Stimulated activated CD4-positive, alpha-beta T cell treated with anti-CD3 and anti-CD28 coated beads, TNF-alpha, amount 100 ng/mL, for 48 hours (primary cell): ENCODE data around the gene PLVAP.

Experiments
- DNase-seq, 3 donors: peaks; one replicate each; pipeline ENCODE4 v3.0.0-alpha.2; 2020; ENCODE audit warnings: low read depth in 3 of 3

The PLVAP gene

DNA sequence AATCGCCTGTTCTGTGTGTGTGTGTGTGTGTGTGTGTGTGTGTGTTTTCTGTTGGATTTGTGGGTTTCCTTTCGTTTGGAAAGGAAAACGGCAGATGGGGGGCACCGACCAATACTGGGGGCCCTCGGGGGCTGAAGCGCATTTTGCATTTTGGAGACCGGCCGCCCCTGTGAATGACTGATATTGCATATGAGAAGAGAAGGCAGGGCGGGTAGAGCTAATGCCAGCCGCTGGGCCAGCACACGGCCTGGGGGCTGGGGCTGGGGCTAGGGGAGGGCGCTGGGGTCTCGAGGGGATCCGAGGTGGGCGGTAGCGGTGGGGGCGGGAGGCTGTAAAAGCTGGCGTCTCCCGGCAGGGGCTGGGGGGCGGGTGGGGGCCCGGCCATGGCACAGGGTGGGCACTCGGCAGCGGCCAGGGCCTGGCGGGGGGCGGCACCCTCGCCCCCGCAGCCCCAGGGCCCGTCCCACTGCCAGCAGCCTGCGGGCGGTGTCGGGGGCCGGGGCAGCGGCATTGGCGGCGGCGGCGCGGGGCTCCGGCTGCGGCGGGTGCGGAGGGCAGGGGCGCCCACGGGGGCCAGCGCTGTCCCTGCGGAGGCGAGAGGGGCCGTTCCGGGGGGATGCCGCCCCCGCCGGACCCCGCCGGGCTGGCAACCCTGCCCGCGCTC is 53.7 kb downstream of the PLVAP start:
- DNase-seq = no peak

DNA sequence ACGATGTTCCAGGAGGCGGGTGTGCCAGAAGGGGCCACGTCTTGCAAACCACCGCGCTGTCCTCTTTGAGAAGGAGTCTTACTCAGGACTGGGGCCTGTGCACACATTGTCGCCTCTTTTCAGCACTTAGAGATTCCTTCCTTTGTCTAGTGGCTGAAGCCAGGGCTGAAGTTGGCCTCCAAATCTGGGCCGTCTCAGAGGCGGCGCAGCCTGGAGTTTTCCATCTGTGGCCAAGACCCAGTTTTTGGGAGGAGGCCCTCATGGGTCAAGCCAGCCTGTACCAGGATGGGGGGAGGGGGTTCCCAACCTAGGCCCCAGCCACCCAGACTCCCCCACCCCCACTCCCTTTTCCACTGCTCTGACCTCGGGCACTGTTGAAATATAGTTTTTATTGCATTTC is 54.3 kb downstream of the PLVAP start:
- DNase-seq = no peak

DNA sequence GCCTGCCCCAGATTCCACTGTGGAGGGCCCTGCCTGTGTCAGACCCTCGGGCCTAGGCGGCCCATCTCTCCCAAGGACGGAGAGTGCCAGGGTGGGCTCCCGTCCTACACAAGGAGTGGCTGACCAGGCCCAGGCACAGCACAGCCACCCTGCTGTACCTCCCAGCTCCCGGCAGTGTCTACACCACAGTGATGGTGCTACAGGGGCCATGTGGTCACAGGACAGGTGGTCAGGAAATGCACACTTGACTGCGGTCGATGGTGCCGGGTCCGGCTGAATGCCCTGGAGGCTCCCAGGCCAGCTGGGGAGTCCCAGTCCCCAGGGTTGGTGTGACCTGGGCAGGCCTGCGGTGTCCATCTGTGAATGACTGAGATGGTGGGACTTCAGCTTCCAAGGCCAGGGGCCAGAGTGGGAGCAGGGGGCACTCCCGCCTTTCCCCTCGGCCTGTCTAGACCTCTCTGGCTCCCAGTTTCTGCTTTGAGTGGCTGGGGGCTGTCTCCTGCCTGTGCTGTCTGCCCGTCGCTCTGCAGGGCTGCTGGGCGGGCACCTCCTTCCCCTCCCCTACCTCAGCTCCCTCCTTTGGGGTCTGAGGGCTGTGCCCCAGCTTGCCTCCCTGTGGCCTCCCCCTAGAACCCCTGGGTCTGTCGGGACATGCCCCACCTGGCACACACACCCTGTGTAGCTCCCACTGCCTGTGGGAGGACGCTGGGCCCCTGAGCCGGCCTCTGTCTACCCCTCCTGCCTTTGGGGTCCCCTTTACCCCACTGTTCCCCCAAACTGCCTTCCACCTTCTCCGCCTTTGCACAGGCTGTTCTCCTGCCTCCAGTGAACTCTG is 55.3 kb downstream of the PLVAP start:
- DNase-seq = no peak

DNA sequence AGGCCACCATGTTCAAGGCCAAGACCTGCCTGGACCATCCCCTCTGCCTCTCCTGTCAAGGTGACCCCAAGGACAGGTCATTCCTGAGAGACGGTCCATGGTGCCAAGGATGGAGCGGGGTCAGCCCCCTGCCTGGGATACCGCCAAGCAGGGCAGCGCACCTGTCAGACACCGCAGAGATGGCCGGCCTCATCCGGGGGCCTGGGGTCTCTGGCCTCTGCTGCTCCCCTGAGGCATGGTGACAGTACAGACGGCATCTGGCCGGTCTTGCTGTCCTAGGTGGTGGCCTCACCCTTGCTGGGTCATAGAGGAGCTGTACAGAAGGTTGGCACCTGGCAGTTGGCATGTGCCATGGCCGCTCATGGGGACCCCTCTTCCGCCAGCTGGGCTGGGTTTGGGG is 56.7 kb downstream of the PLVAP start:
- no peak for DNase-seq

DNA sequence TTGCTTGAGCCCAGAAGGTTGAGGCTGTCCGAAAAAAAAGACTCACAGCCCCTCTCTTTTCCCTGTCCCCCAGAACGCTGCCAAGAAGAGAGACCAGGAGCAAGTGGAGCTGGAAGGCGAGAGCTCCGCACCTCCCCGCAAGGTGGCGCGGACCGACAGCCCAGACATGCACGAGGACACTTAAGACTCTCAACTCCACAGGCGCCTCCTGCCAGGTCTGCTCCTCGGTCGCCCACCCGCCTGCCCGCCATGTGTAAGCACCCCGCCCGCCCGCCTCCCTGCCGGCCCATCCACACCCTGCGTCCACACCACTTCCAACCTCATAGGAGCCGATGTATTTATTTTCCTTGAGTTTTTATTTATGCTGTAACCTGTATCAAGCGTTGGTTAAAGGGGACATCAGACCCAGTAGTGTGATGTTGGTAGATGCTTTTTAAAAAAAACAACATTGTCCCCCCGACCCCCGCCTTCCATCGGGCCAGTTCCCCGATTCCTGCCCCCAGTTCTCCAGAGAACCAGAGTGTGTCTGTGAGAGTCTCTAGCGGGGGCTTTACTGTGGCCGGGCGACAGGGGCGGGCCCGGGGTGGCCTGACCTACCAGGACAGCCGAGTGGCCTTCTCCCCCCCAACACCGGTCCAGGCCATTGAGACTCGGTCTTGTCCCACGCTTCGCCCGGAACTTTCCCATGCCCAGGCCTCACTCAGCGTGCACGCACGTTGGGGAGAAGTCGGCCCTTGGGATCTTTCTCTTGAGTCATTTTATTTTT is 57.5 kb downstream of the PLVAP start:
- DNase-seq = no peak

DNA sequence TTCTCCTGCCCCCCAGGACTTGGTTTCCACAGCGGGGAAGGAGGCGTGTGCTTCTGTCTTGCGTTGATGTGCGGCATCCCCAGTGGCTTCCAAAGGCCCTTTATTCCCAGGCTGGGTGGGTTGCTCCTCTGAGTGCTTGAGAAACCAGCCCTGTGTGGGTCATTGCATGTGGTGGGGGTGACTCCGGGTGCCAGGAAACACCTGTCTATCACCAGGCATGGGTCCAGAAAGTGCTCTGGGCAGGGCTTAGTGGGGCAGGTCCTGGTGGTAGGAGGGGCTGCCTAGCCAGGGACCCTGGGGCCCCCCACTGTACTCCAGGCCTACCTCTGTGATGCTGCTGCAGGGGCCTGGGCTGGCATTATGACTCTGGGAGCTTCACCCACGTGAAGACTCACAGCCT is 58.2 kb downstream of the PLVAP start:
- no peak for DNase-seq

DNA sequence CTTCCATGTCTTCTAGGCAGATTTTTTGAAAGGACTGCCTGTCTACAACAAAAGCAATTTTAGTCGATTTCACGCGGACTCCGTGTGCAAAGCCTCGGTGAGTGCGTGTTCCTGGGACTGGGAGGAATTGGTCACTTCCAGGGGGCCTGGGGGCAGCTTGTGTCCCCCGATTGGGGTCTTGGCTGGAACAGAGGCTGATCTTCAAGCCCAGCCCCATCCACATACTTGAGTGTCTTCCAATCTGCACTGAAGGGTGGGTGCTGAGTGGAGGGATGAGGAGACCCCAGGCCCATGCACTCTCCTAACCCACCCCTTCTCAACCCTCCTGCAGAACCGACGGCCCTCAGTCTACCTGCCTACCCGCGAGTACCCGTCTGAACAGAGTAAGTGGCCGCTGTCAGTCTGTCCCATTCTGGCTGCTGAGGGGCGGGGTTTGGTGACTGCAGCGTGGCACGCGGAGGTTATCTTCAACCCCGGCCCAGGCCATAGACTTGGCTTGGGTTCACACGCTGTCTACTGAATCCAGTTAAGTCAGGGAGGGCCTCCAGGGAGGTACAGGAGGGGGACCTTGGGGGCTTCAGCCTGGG is 63.0 kb downstream of the PLVAP start:
- DNase-seq = no peak

DNA sequence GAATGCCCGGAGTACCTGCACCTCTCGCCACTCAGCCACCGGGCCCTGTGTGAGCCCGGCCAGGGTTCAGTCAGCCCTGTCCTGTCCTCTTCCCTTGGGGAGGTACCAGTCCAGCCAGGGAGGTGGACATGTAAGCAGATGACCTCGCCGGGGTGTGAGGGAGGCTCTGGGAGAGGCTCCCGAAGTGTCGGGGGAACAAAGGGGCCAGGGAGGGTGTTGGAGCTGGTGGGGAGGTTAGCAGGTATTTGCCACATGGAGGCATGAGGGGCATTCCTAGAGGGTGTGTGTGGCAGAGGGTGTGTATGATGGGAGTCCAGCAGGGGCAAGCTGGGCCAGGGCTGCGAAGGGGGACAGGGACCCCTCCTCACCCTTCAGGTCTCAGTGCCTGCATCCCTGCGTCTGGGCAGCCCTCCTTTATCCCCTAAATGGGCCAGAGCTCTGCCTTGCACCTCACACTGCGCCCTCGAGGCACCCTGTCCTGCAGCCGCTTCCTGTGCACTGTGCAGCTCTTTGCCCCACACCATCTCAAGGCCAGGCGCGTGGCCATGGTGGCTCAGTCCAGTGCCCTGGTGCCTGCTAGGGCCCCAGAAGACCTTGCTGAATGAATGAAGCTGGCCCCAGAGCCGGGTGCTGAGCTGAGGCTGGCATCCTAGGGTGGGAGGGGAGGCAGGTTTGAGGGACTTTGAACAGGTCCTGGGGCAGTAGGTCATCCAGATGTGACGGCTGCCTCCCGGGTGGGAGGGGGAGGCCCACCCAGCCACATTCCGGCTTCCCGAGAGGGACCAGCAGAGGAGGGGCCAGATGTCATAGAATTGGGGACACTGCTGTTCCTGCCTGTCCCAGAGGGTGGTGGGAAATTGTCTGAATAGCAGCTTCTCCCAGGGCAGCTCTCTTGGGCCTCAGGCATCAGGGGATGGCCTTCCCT is 64.7 kb downstream of the PLVAP start:
- no peak for DNase-seq

DNA sequence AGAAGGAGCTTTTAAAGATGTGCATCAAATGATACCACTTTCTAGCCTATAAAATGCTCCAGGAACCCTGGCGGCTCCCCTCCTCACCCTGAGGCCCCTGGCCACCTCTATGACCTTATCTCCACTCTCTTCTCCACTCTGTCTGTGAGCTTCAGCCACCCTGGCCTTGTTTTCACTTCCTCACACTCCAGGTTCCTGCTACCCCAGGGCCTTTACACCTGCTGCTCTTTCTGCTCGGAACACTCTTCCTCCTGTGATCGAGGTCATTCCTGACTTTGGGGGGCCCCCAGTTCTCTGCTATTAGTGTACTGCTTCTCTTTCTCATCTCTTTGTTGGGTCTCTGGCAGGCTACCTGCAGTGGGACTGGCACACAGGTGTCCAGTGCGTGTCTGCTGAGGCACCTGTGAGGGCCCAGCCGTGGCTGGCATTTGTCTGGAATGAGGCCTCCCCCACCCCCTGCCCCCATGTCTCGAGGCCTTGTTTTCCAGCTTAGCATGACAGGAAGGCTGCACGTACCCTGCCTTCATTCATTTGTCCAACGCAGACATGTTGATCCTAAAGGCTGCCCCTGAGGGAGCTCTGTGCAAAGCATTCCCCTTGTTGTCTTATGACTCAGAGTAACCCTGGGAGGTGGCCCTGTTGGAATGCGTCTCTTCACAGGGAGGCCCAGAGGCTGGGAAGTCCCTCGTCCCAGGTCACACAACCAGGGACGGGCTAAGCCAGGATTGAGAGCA is 65.5 kb downstream of the PLVAP start:
- DNase-seq = no peak

DNA sequence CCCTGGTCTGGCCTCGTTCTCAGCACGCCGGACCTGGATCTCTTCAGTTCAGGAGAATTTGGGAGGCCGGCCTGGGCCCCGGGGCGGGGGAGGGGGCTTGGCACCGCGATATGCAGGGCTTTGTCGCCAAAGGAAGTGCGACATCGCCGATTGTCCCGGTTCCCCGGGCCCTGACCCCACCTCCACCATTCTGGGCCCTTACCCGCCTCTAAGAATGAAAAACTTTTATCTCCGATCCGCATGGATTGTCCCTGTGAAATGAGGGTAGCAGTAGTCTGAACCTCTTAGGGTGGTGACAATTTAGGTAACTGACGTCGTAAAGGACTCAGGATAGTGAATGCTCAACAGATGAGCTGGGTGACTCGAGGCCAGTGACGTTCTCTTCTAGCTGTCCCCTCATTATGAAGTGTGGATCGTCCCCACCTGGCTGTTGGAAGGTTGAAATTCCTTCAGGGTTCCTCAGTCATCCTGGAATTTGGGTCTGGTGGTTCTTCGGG is 67.1 kb downstream of the PLVAP start:
- DNase-seq = no peak

DNA sequence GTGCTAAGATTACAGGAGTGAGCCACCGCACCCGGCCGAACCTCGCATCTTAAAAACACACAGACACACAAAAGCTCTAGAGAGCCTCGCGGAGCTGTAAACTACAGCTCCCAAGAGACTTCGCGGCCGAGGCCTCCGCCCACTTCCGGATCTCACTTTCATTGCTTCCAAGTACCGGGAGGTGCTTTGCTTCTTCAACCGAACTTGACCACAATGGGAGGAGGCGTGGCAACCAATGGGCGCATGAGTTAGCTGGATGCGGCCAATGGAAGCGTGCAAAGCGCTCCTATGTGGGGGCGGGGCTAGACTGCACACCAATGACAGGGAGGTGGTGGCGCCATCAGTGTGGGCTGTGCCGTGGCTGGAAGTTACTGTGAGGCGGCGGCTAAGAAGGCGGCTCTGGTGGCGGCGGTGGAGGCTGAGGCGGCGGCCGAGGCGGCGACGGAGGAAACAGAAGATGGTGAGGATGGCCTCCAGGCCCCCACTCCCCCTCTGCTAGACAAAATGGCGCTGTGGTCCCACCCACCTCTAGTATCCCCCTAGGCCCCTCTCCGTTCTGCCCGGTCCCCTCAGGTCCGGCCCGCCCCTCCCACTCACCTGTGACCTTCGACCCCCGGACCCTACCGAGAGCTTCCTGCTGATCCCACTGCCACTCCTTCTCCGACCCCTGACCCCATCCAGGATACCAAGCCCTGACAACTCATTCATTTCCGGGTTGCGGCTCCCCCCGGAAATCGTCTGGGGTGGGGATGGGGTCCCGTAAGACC is 67.8 kb downstream of the PLVAP start, which contains the start of gene DDA1:
Gene DDA1, plus strand, starts transcription at position 366 of the 767 bp plus-strand sequence. Its CDS starts 92 bp downstream, at position 458.
- DNase-seq = peak; percentile 97 to 99 (median 98)

DNA sequence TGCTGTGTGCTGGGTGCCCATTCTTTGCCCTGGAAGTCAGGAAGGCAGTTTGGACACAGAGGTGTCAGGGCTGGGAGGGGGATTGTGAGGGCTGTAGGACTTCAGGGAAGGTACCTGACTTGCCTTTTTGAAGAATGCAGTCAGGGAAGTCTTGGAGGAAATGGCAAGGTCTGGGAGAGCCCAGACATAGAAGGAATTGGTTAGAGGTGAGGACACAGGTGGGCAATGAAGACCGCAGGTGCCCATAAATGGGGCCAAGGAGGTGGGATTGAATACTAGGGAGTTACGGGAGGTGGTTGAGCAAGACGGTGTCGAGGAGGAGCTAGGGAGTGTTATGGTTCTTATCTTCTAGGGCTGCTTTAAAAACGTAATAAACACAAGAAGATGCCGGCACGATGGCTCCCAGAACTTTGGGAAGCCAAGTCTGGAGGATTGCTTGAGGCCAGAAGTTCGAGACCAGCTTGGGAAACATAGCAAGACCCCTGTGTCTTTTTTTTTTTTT is 69.2 kb downstream of the PLVAP start:
- DNase-seq = no peak

DNA sequence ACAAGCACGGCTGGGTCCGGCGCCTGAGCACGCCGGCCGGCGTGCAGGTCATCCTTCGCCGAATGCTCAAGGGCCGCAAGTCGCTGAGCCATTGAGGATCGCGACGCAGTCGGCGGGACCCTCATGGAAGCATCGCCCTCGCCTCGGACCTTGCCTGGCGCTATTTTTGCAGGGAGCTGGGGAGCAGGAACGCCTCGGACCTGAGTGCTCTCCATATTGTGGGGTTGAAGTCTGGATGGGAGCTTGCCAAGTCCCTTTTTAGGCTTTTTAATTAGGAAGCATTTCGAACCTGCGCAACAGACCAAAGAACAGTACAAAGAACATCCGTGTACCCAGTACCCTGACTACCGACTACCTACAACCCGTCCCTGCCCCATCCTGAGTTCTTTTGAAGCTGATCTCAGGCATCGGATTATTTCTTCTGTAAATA is 70.8 kb downstream of the PLVAP start:
- DNase-seq = no peak

DNA sequence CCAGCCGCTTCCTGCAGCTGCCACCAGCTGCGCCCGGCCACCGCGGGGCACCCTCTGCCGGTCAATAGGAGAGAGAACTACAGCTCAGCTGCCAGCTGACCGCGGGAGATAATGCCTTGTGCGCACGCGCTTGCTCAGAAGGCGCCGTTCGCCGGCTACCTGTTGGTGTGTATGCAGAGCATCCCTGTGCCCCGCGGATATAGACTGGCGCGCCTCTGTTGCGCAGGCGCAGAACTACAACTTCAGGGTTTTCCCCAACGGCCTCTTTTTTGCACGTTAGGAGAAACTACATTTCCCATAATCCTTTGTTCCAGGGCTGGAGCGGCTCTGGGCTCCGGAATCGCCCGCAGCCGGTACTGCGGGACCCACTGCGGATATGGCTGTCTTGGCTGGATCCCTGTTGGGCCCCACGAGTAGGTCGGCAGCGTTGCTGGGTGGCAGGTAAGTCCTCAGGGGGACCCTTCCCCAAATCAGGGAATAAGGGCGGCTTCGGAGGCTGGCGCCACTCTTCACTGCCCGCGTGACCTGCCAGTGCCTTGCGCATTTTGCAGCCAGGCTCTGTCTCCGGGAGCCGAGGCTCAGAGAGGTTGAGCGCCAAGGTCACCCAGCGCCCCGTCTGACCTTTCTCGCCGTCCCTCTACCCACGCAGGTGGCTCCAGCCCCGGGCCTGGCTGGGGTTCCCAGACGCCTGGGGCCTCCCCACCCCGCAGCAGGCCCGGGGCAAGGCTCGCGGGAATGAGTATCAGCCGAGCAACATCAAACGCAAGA is 71.4 kb downstream of the PLVAP start, which contains the start of gene MRPL34:
Gene MRPL34, plus strand, starts transcription at position 356 of the 768 bp plus-strand sequence. Its CDS starts 21 bp downstream, at position 377.
- peak; percentile 87 to 95 (median 89) for DNase-seq

DNA sequence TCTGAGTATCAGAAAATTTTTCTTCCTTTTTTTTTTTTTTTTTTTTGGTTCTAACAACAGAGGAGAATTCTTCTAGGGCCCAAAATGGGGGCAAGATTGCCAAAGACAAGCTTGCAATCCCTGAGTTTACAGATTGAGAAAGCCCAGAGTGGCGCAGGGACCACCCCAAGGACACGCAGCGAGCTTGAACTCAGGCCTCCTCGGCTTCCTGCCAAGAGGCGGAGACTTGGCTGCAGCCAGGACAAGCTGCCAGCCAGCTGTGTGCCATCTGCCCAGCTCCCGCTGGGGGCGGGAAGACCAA is 72.0 kb downstream of the PLVAP start:
- DNase-seq = no peak

DNA sequence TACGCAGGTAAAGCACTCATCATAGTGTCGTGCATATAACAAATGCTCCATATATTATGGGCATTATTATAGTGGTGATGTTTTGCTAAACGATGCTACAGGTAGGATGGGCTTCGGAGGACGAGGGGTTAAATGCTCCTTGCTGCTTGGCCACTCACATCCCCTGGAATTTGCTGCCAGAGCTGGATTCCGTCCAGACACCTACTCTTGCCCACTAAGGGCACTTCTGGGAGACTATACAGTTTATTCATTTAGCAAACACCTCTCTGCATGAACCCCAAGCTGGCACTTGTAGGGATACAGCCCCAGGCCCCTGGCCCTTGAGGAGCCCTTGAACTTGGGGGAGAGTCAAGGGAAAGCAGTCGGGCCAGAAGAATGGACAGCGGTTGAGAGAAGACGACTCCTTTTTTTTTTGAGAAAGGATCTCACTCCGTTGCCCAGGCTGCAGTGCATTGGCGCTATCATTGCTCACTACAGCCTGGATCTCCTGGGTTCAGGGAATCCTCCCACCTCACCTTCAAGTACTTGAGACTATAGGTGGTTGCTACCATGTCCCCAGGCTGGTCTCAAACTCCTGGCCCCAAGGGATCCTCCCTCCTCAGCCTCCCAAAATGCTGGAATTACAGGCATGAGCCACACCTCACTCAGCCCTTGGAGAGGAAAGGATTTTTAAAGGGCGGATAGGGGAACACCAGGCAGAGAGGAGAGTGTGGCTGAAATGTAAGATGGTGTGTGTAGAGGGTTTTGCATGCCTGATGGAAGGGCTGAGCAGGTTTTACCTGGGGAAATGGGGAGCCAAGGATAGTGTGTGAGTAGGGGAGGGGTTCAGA is 72.5 kb downstream of the PLVAP start:
- no peak for DNase-seq

DNA sequence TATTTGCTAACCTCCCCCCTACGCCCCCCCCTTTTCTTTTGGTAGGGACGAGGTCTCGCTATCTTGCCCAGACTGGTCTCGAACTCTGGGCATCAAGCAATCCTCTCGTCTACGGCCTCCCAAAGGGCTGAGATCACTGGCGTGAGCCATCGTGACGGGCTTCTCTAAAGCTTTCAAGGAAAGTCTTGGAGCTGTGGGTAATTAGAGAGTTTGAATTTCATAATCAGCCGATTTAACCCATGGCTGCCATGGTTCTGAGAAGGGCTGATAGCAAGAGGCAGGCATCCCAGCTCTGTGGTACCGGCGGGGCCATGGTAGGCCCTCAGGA is 73.2 kb downstream of the PLVAP start:
- DNase-seq = no peak
